SH-SY5Y (cell line): ENCODE results near the gene SLC6A9.

ENCODE experiments used
- GATA2 ChIP-seq: IDR thresholded peaks from 2 replicates; pipeline ENCODE4 v1.6.1; 2011; ENCODE audit warnings: mild to moderate bottlenecking, low read depth, low read length
- GATA3 ChIP-seq: IDR thresholded peaks from 2 replicates; pipeline ENCODE4 v1.6.1; 2011; ENCODE audit warnings: low read depth, mild to moderate bottlenecking, low read length, moderate library complexity

DNA sequence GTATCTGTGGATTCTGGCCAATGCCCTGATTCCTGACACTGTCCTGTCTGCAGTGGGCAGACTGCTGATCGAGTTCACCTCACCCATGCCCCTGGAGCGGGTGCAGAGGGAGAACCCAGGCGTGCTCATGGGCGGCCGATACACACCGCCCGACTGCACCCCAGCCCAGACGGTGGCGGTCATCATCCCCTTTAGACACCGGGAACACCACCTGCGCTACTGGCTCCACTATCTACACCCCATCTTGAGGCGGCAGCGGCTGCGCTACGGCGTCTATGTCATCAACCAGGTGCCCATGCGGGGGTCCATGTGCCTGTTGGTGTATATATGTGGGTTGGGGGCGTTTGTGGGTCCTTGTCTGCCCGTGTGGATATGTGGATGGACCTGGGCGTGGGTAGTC lies 49.6 kb downstream of the SLC6A9 start:
- TF ChIP-seq GATA2 (no peak), GATA3 (no peak)
